Parathyroid adenoma (tissue), 2 donors: Measurements from ENCODE around the gene SGSH.

ENCODE experiments used
- H2AFZ ChIP-seq: fragments of 300-600 bp; sonication (generic); one replicate; pipeline ENCODE4 v1.7.0; 2017; ENCODE audit warnings: antibody characterized with exemption, mild to moderate bottlenecking
- H3K27ac ChIP-seq: fragments of 300-600 bp; sonication (generic); one replicate; pipeline ENCODE4 v1.7.0; 2017
- H3K27me3 ChIP-seq: fragments of 300-600 bp; sonication (generic); one replicate; pipeline ENCODE4 v1.7.0; 2017; ENCODE audit warnings: low read length; ENCODE audit not compliant: control insufficient read depth, insufficient read depth
- H3K36me3 ChIP-seq: fragments of 300-600 bp; sonication (generic); one replicate; pipeline ENCODE4 v1.7.0; 2017; ENCODE audit warnings: low read length; ENCODE audit not compliant: control insufficient read depth, insufficient read depth
- H3K4me1 ChIP-seq: fragments of 300-600 bp; sonication (generic); one replicate; pipeline ENCODE4 v1.7.0; 2017; ENCODE audit warnings: control low read depth
- H3K4me2 ChIP-seq: fragments of 300-600 bp; sonication (generic); one replicate; pipeline ENCODE4 v1.7.0; 2017; ENCODE audit warnings: low read length
- H3K4me3 ChIP-seq: fragments of 300-600 bp; sonication (generic); one replicate; pipeline ENCODE4 v1.7.0; 2017; ENCODE audit warnings: low read depth, low read length
- H3K79me2 ChIP-seq: fragments of 300-600 bp; sonication (generic); one replicate; pipeline ENCODE4 v1.7.0; 2017; ENCODE audit warnings: control low read depth
- H3K9ac ChIP-seq: fragments of 300-600 bp; sonication (generic); one replicate; pipeline ENCODE4 v1.7.0; 2017; ENCODE audit warnings: mild to moderate bottlenecking
- H3K9me3 ChIP-seq: fragments of 300-600 bp; sonication (generic); one replicate; pipeline ENCODE4 v1.7.0; 2017; ENCODE audit warnings: low read length; ENCODE audit not compliant: control insufficient read depth
- CTCF ChIP-seq: fragments of 300-600 bp; sonication (generic); IDR thresholded peaks from one replicate; pipeline ENCODE4 v1.7.0; 2017; ENCODE audit warnings: antibody characterized with exemption, mild to moderate bottlenecking
- donor health status: primary hyperparathyroidism.

SGSH gene

GRCh38 chr17:80160536-80160935 is 59.6 kb downstream of the SGSH start:
- no peak overlapping the region for H3K4me2 ChIP-seq
- no peaks in the 10 kb centered on the region for H3K9me3 ChIP-seq
- H2AFZ ChIP-seq, result no peak overlapping the region
- no peaks in the 10 kb centered on the region for H3K79me2 ChIP-seq
- no peaks in the 10 kb centered on the region for H3K36me3 ChIP-seq
- H3K27me3 ChIP-seq, result no peaks in the 10 kb centered on the region
- no peak overlapping the region for H3K9ac ChIP-seq
- no peak overlapping the region for H3K4me3 ChIP-seq
- no peaks in the 10 kb centered on the region for H3K4me1 ChIP-seq
- no peak overlapping the region for H3K27ac ChIP-seq
- TF ChIP-seq CTCF, result no peak
